Fibroblast of skin of scalp (primary cell): ENCODE measurements around the gene CARD8.

Experiments used
- DNase-seq: peaks from one replicate; pipeline ENCODE4 v3.0.0-alpha.2; 2013

CARD8 gene

GRCh38 chr19:48206397-48207093, 49.2 kb downstream of the CARD8 start:
- DNase-seq, result no peak

- DNase-seq, result peak; percentile 94
Measured at GRCh38 chr19:48203794-48204628, 51.7 kb downstream of the CARD8 start.

- DNase-seq, result no peak
Measured at GRCh38 chr19:48203222-48203793, 52.4 kb downstream of the CARD8 start.

GRCh38 chr19:48196933-48197665, 58.6 kb downstream of the CARD8 start:
- no peak for DNase-seq

GRCh38 chr19:48196321-48196763, 59.4 kb downstream of the CARD8 start:
- DNase-seq, result no peak

GRCh38 chr19:48194844-48195830, 60.6 kb downstream of the CARD8 start:
- no peak for DNase-seq

GRCh38 chr19:48194041-48194843, 61.5 kb downstream of the CARD8 start:
- no peak for DNase-seq

GRCh38 chr19:48192750-48193149, 63.0 kb downstream of the CARD8 start:
- no peak for DNase-seq

- DNase-seq, result no peak
Measured at GRCh38 chr19:48190885-48191284, 64.8 kb downstream of the CARD8 start.

GRCh38 chr19:48190288-48190884, 65.3 kb downstream of the CARD8 start:
- DNase-seq, result peak; percentile 19

- no peak for DNase-seq
Measured at GRCh38 chr19:48186541-48186991, 69.1 kb downstream of the CARD8 start.

- no peak for DNase-seq
Measured at GRCh38 chr19:48186015-48186414, 69.7 kb downstream of the CARD8 start.

- DNase-seq, result no peak
Measured at GRCh38 chr19:48183356-48183755, 72.4 kb downstream of the CARD8 start.

GRCh38 chr19:48182434-48182833, 73.3 kb downstream of the CARD8 start:
- DNase-seq, result no peak

GRCh38 chr19:48181505-48181904, 74.2 kb downstream of the CARD8 start:
- no peak for DNase-seq

- no peak for DNase-seq
Measured at GRCh38 chr19:48176226-48176625, 79.5 kb downstream of the CARD8 start.

GRCh38 chr19:48175578-48175977, 80.1 kb downstream of the CARD8 start:
- DNase-seq, result no peak

GRCh38 chr19:48174445-48175030, 81.2 kb downstream of the CARD8 start:
- no peak for DNase-seq

- no peak for DNase-seq
Measured at GRCh38 chr19:48171710-48172109, 84.0 kb downstream of the CARD8 start.
